CD4-positive, alpha-beta T cell (primary cell): ENCODE results near the gene MACROD2. TPM values are rescaled to one million over a fixed set of nuclear protein-coding genes. Genes with fewer than 3 reads are reported as not detected.

Experiments used
- ATAC-seq: fragments of 200-7000 bp; cut with Tn5 transposase; one replicate; pipeline ENCODE4 v1.10.0; 2022; ENCODE audit warnings: mild to moderate bottlenecking; ENCODE audit not compliant: poor library complexity
- CTCF ChIA-PET: fragments of 350-600 bp; sonication (Branson Sonifier 250); formaldehyde crosslinking; loops from one replicate; lab custom pipeline; 2021; ENCODE audit warnings: antibody characterized with exemption, inconsistent platforms; lab: Charles Lee
- POLR2A ChIA-PET: fragments of 350-600 bp; sonication (Branson Sonifier 250); formaldehyde crosslinking; loops from one replicate; lab custom pipeline; 2021; ENCODE audit warnings: antibody characterized with exemption, inconsistent platforms; lab: Charles Lee
- DNase-seq, 14 experiments: peaks; one replicate each; pipeline ENCODE4 v3.0.0-alpha.2; 2013 to 2020; ENCODE audit warnings: mixed read lengths in 2 of 14
- H3K27ac ChIP-seq, 2 donors: one replicate each; pipeline versions ENCODE4 v1.5.1 to v1.7.0; 2013; ENCODE audit warnings: low read length in 2 of 2, low read depth in 1 of 2, mild to moderate bottlenecking in 1 of 2
- H3K27me3 ChIP-seq, 2 experiments: 1 replicate in 1 of 2; 2 replicates in 1 of 2; pipeline versions ENCODE4 v1.6.1 to v1.7.0; 2013; ENCODE audit warnings: low read length in 2 of 2, control low read depth in 1 of 2, mild to moderate bottlenecking in 1 of 2, moderate library complexity in 1 of 2; ENCODE audit not compliant: insufficient read depth in 2 of 2, control insufficient read depth in 1 of 2
- H3K36me3 ChIP-seq: one replicate; pipeline ENCODE4 v1.6.1; 2013; ENCODE audit warnings: low read length, control low read depth; ENCODE audit not compliant: insufficient read depth
- H3K4me1 ChIP-seq: one replicate; pipeline ENCODE4 v1.6.1; 2013; ENCODE audit warnings: low read length, control low read depth; ENCODE audit not compliant: insufficient read depth
- H3K4me3 ChIP-seq: one replicate; pipeline ENCODE4 v1.5.1; 2013; ENCODE audit warnings: mild to moderate bottlenecking, low read length, moderate library complexity
- H3K9me3 ChIP-seq, 2 experiments: 1 replicate in 1 of 2; 2 replicates in 1 of 2; pipeline versions ENCODE4 v1.6.1 to v1.7.0; 2013; ENCODE audit warnings: low read length in 2 of 2, mild to moderate bottlenecking in 2 of 2, control low read depth in 1 of 2, moderate library complexity in 1 of 2; ENCODE audit not compliant: control insufficient read depth in 1 of 2, insufficient read depth in 1 of 2
- H3K27ac Mint-ChIP-seq: one replicate; pipeline ENCODE4 v1.8.0; 2020; ENCODE audit warnings: mixed read lengths
- H3K27me3 Mint-ChIP-seq: one replicate; pipeline ENCODE4 v1.8.0; 2021; ENCODE audit warnings: mixed read lengths
- H3K36me3 Mint-ChIP-seq: one replicate; pipeline ENCODE4 v1.8.0; 2021; ENCODE audit warnings: low read depth, mixed read lengths
- H3K4me1 Mint-ChIP-seq: one replicate; pipeline ENCODE4 v1.8.0; 2021; ENCODE audit warnings: low read depth, mixed read lengths
- H3K4me3 Mint-ChIP-seq: one replicate; pipeline ENCODE4 v1.8.0; 2020; ENCODE audit warnings: mild to moderate bottlenecking, mixed read lengths
- H3K9me3 Mint-ChIP-seq: one replicate; pipeline ENCODE4 v1.8.0; 2020; ENCODE audit warnings: mixed read lengths
- CTCF ChIP-seq: fragments of 200-600 bp; IDR thresholded peaks from one replicate; pipeline ENCODE4 v1.8.0; 2022; ENCODE audit warnings: antibody characterized with exemption, mild to moderate bottlenecking
- intact Hi-C, 2 experiments: fragments of 100-400 bp; cut with DNase I in 1 of 2; cut with micrococcal nuclease in 1 of 2; formaldehyde crosslinking; loops; one replicate each; pipeline versions ENCODE4 v1.15.1 to v1.9.0; 2023 to 2025; cut with DNase I, micrococcal nuclease
- total RNA-seq, 174 experiments: library from RNA in 2 of 174; stranded (reverse) in 2 of 174; gene quantifications; one replicate each; pipeline ENCODE4 v1.2.3 and lab custom pipeline; 2021 to 2026

The MACROD2 gene
- total RNA-seq, 2 experiments from 2014 or later: not detected

- ChIA-PET CTCF (no interaction called here), POLR2A (no interaction called here)
- Histone ChIP-seq H3K27ac (no peak overlapping the region), H3K4me3 (no peak overlapping the region), H3K4me1 (no peaks in the 10 kb centered on the region), H3K36me3 (no peaks in the 10 kb centered on the region), H3K9me3 (peaks cover 0 to 9% of the 10 kb centered on the region in 2 experiments), H3K27me3 (no peaks in the 10 kb centered on the region)
- H3K27ac Mint-ChIP-seq: no peak overlapping the region
- ATAC-seq (no peak), DNase-seq (no peak)
- H3K4me3 Mint-ChIP-seq: no peak overlapping the region
- no peaks in the 10 kb centered on the region for H3K36me3 Mint-ChIP-seq
- no peak for TF ChIP-seq CTCF
- no peaks in the 10 kb centered on the region for H3K4me1 Mint-ChIP-seq
- intact Hi-C loops: no loop called here
- no peaks in the 10 kb centered on the region for H3K27me3 Mint-ChIP-seq
- peaks cover 5% of the 10 kb centered on the region for H3K9me3 Mint-ChIP-seq
These were observed 1047.4 kb downstream of the MACROD2 start for GRCh38 chr20:15042723-15043122.

GRCh38 chr20:15045246-15045645, 1049.9 kb downstream of the MACROD2 start:
- H3K36me3 ChIP-seq: no peaks in the 10 kb centered on the region
- H3K27ac ChIP-seq: no peak overlapping the region
- no peak for TF ChIP-seq CTCF
- H3K4me1 ChIP-seq: no peaks in the 10 kb centered on the region
- H3K27me3 ChIP-seq: no peaks in the 10 kb centered on the region
- Mint-ChIP-seq H3K9me3 (peaks cover 7% of the 10 kb centered on the region), H3K36me3 (no peaks in the 10 kb centered on the region), H3K4me1 (no peaks in the 10 kb centered on the region), H3K27ac (no peak overlapping the region), H3K27me3 (no peaks in the 10 kb centered on the region), H3K4me3 (no peak overlapping the region)
- H3K9me3 ChIP-seq: peaks cover 0 to 7% of the 10 kb centered on the region in 2 experiments
- ChIA-PET POLR2A (no interaction called here), CTCF (no interaction called here)
- intact Hi-C loops: no loop called here
- H3K4me3 ChIP-seq: no peak overlapping the region
- ATAC-seq (no peak), DNase-seq (no peak)

- CTCF ChIA-PET: no interaction called here
- Histone ChIP-seq H3K4me3 (no peak overlapping the region), H3K9me3 (peaks cover 0 to 13% of the 10 kb centered on the region in 2 experiments), H3K27ac (no peak overlapping the region), H3K4me1 (no peaks in the 10 kb centered on the region), H3K27me3 (no peaks in the 10 kb centered on the region), H3K36me3 (no peaks in the 10 kb centered on the region)
- H3K4me1 Mint-ChIP-seq: no peaks in the 10 kb centered on the region
- TF ChIP-seq CTCF: no peak
- no peak for ATAC-seq
- peaks cover 4% of the 10 kb centered on the region for H3K9me3 Mint-ChIP-seq
- H3K27me3 Mint-ChIP-seq: no peaks in the 10 kb centered on the region
- intact Hi-C loops: no loop called here
- POLR2A ChIA-PET: no interaction called here
- no peak overlapping the region for H3K4me3 Mint-ChIP-seq
- no peak overlapping the region for H3K27ac Mint-ChIP-seq
- H3K36me3 Mint-ChIP-seq: no peaks in the 10 kb centered on the region
- no peak for DNase-seq
These were observed 1051.7 kb downstream of the MACROD2 start for GRCh38 chr20:15047042-15047441.
